Suppressor macrophage treated with lipopolysaccharide for 4 hours (primary cell): ENCODE results near the gene PRKG2.

Experiments
- DNase-seq: peaks from one replicate; pipeline ENCODE4 v3.0.0-alpha.2; 2020

The PRKG2 gene

DNA sequence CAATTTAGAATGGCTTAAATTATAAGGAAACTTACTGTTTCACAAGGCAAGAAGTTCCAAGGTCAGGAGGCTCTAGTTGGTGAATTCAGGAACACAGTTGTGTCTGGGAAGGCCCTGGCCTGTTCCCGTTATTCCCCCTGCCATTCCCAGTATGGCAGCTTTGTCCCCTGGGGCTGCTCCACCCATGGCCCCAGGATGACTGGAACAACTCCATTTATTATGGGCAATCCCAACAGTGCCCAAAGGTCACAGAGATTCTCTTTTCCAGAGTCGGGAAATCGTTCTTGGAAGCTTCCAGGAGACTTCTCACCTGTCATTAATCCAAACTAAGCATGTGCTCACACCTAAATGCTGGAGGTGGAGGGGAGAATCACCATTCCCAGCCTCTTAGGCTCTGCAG lies 2.8 kb upstream of the PRKG2 start:
- DNase-seq, result no peak

DNA sequence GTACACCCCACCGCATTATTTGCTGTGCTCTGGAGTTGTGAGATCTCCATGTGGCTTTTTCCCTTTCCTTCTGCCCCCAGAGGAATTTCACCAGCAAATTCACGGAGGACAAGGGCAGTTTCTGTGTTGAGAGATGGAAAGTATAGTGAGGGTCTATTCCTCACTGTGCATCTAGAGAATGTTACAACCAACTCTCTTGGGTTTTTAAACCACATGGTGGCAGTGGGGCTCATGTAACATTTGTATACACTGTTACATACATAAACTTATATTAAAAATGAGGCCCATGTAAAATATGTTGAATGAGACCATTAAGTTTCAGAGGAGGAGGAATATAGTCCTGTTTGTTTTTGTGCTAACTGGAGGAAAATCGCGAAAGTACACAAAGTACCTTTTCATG lies 909 bp upstream of the PRKG2 start:
- no peak for DNase-seq

DNA sequence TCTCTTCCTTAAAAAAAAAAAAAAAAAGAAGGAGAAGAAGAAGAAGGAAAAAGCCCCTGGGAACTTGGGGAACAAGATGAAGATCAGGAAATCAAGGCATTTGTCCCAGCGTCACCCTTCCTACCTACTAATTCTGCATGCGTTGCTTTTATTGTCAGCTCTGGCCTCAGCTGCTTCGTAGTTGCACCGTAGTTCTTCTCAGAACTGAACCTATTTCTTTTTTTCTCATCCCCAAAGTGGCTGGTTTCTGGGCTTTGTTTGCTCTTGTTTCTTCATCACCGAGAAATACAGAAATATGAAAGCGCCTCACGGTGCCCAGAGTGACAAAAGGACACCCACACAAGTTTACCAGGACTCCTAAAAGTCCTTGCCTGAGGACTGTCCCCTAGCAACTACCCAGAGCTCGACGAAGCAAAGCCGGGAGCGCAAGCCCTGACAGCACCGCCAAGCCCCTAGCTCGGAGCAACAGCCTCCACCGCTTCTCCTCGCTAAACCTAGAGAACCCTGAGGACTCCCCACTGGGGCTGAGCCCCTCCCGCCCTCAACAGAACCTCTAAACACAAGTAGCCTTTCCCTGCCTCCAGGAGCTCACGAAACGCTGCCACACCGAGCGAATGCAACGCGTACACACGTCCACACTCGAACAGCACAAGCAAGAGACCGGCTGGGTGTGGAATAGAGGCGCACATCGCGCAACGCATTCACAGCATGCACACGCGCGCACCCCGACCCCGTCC lies 710 bp downstream of the PRKG2 start:
- no peak for DNase-seq

DNA sequence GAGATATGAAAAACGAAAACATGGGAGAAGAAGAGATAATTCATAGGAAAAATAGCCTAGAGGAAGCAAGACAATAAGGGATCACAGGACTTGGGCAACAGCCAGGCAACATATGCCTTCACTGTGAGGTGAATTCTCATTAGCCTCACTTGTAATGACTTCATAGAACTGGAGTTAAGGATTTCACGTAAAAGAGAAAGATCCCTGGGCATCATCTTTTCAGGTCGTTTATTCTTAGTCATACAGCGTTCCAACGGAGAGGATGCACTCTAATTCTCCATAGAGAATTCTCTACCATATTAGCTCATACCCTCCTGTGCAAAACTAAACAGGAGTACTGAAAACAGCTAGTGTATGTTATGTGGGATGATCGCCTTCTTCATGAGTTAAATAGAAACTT lies 1.4 kb downstream of the PRKG2 start:
- no peak for DNase-seq

DNA sequence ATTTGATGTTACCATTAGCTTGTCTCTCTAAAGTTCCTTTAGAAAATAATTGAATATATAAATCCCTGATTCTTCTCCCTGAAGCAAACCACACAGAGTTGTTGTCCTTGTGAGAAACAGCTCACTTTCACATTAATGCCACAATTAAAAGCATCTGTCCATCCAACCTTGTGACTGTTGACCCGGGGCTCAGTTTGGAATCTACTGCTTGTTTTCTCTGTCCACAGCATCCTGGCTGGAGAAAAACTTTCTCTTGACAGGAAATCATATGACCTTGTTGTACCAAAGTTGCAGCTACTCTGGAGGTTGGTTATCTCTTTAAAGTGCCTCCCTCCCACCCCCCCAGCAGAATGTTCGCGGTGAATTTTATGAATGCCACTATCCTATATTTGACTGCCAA lies 3.1 kb downstream of the PRKG2 start:
- DNase-seq, result no peak

DNA sequence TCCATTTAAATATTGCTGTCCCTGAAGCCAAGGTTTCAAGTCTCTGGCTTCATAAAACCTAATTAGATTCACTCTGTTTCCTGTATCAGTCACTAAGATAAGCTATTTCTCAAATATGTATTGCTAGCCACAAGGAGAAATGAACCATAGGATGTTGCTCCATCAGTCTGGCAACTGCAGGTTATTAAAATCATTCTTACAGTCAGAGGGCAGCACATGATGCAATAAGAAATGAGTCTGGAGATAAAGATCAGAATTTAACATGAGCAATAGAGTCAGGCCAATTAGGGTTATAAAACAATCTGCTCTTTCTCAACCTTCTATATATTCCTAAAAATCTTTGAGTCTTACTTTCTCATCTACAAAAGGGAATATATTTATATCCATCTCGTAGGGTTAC lies 7.2 kb downstream of the PRKG2 start:
- no peak for DNase-seq

DNA sequence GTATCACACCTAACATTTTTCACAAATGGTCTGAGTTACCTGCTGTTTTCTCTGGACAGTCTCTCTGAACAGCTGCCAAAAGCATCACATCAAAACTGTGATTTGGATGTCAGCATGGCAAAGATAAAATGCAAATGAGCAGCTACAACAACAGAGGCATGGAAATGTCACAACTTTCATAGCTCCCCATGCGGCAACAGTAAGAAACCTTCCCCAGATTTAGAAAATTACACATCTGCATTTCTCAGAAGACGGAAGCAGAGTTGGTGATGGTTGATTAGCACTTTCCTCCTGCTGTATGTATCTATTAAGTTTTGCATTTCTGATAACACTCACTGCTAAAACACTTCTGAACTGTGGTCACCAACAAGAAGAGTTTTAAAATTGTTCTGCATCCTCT lies 9.7 kb downstream of the PRKG2 start:
- no peak for DNase-seq

DNA sequence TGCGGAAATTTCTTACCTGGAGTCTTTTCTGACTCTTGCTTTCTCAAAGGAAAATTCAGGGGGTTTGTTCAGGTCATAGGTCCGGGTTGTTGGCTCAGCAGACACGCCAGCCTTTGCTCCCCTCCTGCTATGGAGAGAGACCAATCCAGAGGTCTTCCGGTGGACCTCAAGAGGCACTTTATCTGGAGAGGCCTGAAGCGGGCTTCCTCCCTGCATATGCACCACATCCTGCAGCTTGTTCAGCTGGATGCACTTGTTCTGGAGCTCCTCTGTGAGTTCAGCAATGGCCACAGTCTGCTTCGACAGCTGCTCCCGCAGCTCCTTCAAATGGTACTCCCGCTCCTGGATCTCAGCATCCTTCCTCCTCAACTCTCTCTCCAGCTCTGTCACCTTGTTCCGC lies 10.5 kb downstream of the PRKG2 start:
- DNase-seq, result no peak

DNA sequence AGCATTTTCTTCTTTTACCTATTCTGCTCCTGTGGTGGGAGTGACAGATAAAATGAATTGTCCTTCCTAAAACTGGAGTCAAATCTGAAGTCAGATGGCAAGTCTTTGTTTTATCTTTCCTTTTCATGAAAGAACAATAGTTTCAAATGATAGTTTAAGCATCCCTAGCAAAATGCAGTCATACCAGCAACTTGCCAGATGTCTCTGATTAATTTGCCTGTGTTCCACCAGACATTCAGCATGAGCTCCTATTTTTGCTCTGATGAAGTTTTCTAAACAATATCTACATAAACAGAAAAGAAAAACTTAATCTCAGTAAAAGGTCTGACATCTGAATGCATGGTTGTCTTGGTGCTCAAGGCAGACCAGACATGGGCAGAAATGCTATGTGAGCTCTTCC lies 15.2 kb downstream of the PRKG2 start:
- no peak for DNase-seq

DNA sequence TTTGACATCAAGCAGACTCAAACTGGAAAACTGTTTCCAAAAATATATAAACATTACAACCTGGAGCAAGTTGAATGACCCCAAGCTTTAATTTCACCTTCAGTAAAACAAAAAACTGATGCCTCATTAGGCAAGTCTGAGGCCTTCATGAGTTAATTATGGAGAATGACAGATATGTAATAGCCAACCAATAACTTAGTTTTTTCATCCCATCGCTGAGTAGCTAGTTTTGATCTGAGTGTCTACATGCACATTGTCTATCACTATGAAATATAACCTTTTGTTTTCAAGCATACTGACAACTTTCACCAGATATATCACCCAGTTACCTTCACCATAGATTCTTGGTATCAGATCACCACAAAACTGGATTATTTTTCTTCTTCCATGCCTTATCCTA lies 16.4 kb downstream of the PRKG2 start:
- no peak for DNase-seq

DNA sequence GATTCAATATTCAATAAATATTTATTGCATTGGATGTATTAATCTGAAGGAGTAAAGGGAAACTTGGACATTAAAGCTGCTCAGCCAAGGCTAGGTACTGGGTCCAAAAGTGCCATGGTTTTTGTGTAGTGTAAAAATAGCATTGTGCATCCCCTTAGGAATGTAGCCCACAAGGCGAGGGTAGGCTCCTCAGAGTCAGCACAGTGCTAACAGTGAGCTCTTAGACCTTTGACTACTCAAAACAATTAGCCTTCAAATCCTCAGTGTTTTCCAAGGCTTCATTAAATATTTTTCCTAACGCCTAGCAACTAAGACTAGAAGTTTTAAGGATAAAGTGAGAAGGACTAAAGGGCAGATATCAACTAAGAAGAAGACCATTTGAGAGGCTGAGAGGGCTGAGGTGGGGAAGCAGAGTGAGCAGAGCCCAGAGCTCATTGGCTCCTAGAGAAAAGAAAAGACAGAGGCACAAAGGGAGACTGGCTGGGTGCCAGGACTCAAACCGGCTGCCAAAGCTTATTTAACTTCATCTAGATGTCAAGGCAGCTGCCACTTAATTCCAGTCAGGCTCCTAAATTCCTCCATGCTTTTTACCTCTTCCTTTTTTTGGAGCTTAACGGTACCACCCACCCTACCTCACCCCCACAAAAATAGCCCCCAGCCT lies 17.0 kb downstream of the PRKG2 start:
- no peak for DNase-seq

DNA sequence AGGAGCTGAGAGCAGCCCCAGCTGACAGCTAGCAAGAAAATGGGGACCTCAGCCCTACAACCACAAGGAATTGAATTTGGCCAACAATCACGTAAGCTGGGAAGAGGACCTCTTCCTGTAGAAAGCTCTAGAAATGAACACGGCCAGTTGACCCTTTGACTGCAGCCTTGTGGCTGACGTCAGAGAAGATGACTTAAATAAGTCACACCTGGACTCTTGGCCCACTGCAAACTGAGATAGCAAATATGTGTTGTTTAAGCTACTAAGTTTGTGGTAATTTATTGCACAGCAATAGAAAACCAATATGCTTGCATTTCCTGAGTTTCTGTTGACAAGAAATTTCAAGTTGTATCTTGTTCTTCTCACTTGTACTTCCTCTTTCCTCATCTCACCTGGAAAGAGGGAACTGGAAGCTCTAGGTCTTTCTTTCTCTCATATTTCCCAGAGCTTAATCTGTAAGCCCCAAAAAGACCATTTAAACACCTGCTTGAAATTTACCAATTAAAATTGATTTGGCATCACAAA lies 18.8 kb downstream of the PRKG2 start:
- no peak for DNase-seq

DNA sequence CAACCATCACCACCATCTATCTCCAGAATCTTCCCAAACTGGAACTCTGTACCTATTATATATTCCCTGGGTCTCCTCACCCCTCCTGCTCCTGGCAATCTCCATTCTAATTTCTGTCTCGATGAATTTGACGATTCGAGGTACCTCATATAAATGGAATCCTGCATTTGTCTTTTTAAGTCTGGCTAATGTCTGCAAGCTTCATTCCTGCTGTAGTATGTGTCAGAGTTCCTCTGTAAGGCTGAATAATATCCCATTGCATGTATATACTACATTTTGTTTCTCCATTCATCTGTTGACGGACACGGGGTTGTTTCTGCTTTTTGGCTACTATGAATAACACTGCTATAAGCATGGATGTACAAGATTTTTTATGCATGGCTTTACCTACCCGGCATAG lies 19.5 kb downstream of the PRKG2 start:
- no peak for DNase-seq

DNA sequence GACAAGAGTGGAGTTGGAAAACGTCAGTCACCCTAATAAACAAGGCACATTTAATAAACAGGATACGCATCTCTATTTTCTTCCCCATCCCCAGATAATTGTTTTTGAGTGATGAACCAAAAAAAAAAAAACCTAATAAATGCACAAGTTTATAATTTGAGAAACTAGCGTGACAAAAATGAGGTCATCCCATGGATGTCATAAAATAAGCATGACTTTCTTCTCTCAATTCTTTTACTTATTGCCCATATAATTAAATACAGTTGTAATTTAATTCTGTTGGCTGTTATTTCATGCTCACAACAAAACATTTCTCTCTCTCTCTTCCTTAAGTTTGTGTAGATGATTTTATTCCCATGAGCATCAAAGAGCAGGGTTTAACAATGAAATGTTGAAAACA lies 20.7 kb downstream of the PRKG2 start:
- DNase-seq, result no peak

DNA sequence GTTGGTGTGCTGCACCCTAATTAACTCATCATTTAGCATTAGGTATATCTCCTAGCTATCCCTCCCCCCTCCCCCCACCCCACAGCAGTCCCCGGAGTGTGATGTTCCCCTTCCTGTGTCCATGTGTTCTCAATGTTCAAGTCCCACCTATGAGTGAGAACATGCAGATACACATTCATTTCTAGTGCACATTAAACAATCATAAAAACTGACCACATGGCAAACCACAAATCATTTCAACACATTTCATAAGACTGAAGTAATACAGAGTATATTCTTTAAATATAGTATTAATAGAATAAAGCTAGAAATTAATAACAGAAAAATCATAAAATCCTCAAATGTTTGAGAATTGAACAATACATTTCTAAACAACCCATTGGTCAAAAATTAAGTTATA lies 34.1 kb downstream of the PRKG2 start:
- no peak for DNase-seq

DNA sequence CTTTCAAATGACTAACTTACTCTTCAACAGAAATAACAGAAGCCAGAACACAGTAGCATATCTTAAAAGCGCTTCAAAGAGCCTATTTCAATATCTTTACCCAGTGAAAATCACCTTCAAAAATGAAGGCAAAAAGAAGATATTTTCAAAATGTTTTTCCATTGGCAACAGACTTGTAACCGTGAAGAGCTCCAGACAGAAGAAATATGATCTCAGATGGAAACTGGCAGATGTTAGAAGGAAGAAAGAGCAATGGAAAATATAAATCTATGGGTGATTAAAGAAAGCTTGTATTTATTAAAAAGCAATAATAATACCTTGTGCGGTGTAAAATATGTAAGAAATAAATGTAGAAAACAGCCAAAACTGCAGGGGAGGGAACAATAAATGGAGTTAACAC lies 35.7 kb downstream of the PRKG2 start:
- DNase-seq, result no peak

DNA sequence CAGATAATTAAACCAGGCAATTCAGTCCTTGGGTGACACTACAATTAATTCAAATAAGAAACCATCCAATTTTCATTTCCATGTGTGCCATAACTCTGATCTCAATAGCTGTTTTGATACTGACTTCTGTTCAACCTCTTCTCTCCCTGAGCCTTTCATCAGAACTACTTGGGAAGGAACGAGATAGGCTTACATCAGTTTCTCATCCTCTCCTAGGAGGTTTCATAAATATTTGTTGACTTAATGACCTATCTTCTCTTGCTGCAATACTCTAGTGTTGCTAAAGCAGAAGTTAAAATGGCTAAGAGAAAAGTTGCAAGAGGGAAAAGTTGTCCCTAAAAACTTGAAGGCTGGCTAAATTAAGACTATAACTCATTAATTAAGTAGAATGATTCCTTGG lies 41.8 kb downstream of the PRKG2 start:
- DNase-seq, result no peak

DNA sequence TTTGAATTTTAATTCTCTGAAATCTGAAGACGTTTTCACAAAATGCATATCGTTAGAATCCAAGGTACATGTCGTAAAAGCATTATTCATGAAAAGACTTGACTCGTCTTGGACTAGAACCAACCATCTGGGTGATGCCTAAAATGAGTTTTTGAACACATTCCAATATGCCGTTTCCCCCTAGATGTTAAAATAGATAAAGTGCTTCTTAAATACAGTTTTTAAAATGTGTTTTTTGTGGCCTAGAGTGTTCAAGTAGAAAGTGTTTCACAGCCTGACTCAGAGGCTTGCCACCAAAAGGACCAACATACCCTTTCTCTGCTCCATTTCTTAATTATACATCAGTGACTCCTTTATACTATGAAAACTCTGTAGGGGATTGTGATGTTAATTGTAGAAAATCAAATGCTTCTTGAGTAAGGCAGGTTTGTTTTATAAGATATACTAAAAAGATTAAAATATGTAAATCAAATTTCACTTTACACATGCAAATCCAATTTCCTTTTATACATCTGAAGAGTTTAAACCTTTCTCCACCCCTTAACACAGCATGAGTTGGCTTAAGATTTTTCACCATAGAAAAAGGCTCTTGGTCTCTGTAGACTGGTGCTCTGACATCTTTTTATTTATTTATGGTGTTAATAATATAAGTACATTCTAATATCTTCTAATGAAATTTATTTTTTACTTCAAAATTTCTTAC lies 48.4 kb downstream of the PRKG2 start:
- no peak for DNase-seq

DNA sequence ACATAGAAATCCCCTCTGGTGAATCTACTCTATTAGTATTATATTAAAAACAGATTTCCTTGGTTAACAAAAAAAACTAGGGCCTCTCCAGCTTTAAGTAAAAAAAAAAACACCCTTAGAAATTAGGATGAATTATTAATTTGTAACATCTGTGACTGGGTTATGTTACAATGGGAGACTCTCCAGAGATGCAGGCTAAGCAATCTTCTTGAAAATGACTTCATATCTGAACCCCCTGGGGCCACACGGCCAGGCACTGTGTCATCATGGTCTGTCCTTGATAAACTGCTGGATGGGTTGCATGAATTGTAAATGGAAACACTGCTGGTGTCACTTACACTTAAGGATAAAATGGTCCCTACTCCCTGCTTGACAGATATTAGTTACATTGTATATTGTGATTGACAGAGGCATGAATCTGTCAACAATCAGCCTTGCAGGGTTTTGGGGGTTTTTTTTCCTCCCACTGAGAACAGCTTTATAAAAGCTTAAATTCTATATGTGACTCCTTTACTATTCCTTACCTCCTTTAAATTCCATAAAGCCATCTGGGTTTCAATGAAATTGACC lies 49.1 kb downstream of the PRKG2 start:
- DNase-seq, result no peak

DNA sequence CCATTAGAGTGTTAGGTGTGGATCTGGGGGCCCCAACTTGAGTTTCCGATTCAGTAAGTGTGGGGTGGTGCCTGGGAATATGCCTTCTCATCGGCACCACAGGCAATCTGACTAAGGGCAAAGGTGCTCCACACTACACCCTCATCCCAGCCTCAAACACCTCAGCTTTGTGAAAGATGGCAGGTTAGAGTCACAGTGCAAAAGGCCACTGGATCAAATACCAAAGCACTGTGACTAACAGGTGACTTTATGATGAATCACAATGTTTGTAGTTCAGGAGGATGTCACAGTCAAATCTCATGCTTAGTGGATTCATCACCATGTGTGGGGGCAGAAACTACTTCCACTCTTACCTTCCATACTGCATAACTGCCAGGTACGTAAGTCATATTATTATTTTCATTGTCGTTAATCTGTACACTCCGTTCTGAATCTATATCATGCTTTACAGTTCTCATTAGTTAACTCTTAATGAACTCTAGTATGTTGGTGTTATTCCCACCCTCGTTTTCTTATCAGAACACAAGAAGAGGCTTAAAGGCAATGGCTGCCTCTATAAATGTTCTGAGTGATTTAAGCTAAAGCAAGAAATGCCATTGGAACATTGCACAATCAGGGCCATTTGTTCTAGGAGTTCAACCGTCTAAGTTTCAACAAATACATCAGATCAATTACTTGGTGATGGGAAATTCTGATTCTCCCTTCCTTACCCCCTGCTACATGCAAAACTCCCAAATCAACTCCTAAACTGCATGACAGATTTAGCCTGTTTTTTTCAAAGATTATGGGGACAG lies 50.2 kb downstream of the PRKG2 start:
- DNase-seq, result no peak

DNA sequence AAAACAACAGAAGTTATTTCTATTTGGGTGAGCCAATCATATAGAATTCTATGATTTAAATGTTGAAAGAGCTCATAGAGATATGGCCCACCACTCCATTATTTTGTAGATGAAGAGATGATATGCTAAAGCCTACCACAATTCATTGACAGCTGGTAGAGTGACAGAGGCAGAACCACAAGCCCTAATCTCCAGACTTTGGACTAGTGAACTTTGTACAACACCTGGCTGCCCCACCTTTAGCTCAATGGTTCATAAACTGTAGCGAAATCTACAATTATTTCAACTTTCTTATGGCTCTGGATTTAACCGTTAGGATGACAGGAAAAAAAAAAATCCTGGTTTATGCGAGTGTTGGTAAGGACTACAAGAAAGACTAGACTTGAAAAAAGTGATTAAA lies 50.9 kb downstream of the PRKG2 start:
- no peak for DNase-seq

DNA sequence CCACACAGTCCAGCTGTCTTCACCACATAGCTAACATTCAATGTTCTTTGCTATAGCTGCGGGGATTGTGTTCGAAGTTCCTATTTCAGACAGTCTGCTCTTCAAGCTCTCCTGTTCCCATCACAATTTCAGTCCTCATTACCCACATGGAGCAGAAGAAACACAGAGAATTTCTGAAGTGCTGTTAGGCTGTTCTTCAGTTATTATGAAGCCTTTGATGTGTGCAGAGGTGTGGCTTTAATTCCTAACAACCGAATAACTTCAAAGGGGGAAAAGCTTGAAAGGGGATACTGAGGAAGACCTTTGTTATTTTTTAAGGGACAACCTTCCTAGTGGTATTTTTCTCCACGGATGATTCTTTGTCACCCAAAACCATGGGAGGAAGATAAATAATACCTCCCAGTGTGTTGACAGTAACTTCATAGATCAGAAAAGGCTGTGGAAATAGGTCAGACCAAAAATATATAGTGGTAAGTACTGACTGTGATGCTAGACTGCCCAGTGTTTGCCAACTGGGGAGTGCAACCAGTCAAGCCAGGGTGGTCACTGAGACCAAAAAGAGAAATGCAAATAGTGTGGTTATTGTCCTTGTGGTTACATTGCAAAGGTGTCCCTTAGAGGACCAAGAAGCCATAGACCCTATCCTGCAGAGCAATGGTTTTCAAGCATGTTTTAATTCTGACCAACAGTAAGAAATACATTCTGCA lies 52.1 kb downstream of the PRKG2 start:
- no peak for DNase-seq
